IPS-NIHi7 (cell line): Measurements from ENCODE around the gene GCSAM.

Source experiments
- DNase-seq: peaks from one replicate; pipeline ENCODE4 v3.0.0; 2012; ENCODE audit warnings: mixed read lengths; ENCODE audit errors: extremely low spot score

Gene GCSAM

GRCh38 chr3:112129925-112130637 is 3.0 kb downstream of the GCSAM start:
- DNase-seq = no peak

- peak; percentile 24 for DNase-seq
Observed at GRCh38 chr3:112128843-112129727, 4.0 kb downstream of the GCSAM start.

GRCh38 chr3:112127522-112128494 is 5.2 kb downstream of the GCSAM start:
- no peak for DNase-seq

- peak; percentile 64 for DNase-seq
Observed at GRCh38 chr3:112126511-112126911, 6.5 kb downstream of the GCSAM start.

GRCh38 chr3:112124907-112125607 is 8.0 kb downstream of the GCSAM start:
- DNase-seq = no peak

GRCh38 chr3:112123548-112123947 is 9.5 kb downstream of the GCSAM start:
- no peak for DNase-seq

GRCh38 chr3:112122870-112123269 is 10.2 kb downstream of the GCSAM start:
- DNase-seq = no peak

- no peak for DNase-seq
Observed at GRCh38 chr3:112121577-112122547, 11.2 kb downstream of the GCSAM start.

GRCh38 chr3:112119962-112120836 is 12.8 kb downstream of the GCSAM start:
- DNase-seq = no peak

GRCh38 chr3:112117841-112118571 is 15.0 kb downstream of the GCSAM start:
- DNase-seq = peak; percentile 26

GRCh38 chr3:112117415-112117814 is 15.6 kb downstream of the GCSAM start:
- no peak for DNase-seq

- DNase-seq = no peak
Observed at GRCh38 chr3:112116748-112117186, 16.3 kb downstream of the GCSAM start.

GRCh38 chr3:112115806-112116383 is 17.2 kb downstream of the GCSAM start:
- no peak for DNase-seq

GRCh38 chr3:112115161-112115739 is 17.8 kb downstream of the GCSAM start:
- DNase-seq = no peak

GRCh38 chr3:112114576-112115160 is 18.4 kb downstream of the GCSAM start:
- DNase-seq = no peak

GRCh38 chr3:112111785-112112402 is 21.2 kb downstream of the GCSAM start:
- DNase-seq = peak; percentile 85

- DNase-seq = no peak
Observed at GRCh38 chr3:112109322-112109721, 23.7 kb downstream of the GCSAM start.
